Heart left ventricle (tissue), 16 donors: ENCODE results near the gene NUDT4. TPM values are rescaled to one million over a fixed set of nuclear protein-coding genes. Genes with fewer than 3 reads are reported as not detected.

ENCODE experiments used
- ATAC-seq, 4 donors: fragments of 200-7000 bp; cut with Tn5 transposase; one replicate each; pipeline ENCODE4 v1.9.1; 2020 to 2022; ENCODE audit warnings: moderate library complexity in 4 of 4, mild to moderate bottlenecking in 3 of 4, moderate number of reproducible peaks in 1 of 4
- DNase-seq, 5 donors: peaks; one replicate each; pipeline ENCODE4 v3.0.0-alpha.2; 2020
- H3K27ac ChIP-seq, 12 donors: fragments of 200-600 bp; sonication (generic) in 4 of 12; one replicate each; pipeline versions ENCODE4 v1.5.0 to v1.8.0; 2016 to 2022; ENCODE audit warnings: mild to moderate bottlenecking in 2 of 12
- H3K27me3 ChIP-seq, 9 donors: fragments of 200-600 bp; sonication (generic) in 2 of 9; one replicate each; pipeline versions ENCODE4 v1.5.1 to v1.8.0; 2016 to 2022; ENCODE audit warnings: mild to moderate bottlenecking in 3 of 9
- H3K36me3 ChIP-seq, 9 donors: fragments of 200-600 bp; sonication (generic) in 2 of 9; one replicate each; pipeline versions ENCODE4 v1.5.0 to v1.8.0; 2018 to 2022; ENCODE audit warnings: mild to moderate bottlenecking in 2 of 9
- H3K4me1 ChIP-seq, 12 donors: fragments of 200-600 bp; sonication (generic) in 4 of 12; one replicate each; pipeline versions ENCODE4 v1.5.0 to v1.8.0; 2016 to 2022; ENCODE audit warnings: mild to moderate bottlenecking in 3 of 12
- H3K4me3 ChIP-seq, 12 donors: fragments of 200-600 bp; sonication (generic) in 4 of 12; one replicate each; pipeline versions ENCODE4 v1.5.0 to v1.8.0; 2017 to 2022; ENCODE audit warnings: mild to moderate bottlenecking in 9 of 12, moderate library complexity in 4 of 12
- H3K9me3 ChIP-seq, 12 donors: fragments of 200-600 bp; sonication (generic) in 4 of 12; one replicate each; pipeline versions ENCODE4 v1.5.0 to v1.8.0; 2016 to 2022; ENCODE audit warnings: mild to moderate bottlenecking in 1 of 12
- CTCF ChIP-seq, 12 donors: fragments of 200-600 bp; sonication (generic) in 4 of 12; IDR thresholded peaks; one replicate each; pipeline versions ENCODE4 v1.5.0 to v1.8.0; 2018 to 2022; ENCODE audit warnings: antibody characterized with exemption in 12 of 12, mild to moderate bottlenecking in 5 of 12
- POLR2A ChIP-seq, 2 donors: fragments of 450-650 bp; IDR thresholded peaks; one replicate each; pipeline ENCODE4 v1.6.1; 2017; ENCODE audit warnings: antibody characterized with exemption in 2 of 2, mild to moderate bottlenecking in 2 of 2, moderate library complexity in 2 of 2
- WGBS, 4 donors: extraction: QIAGEN DNeasy Blood & Tissue Kit in 2 of 4; methylation state at CpG; one replicate each; pipeline versions ENCODE4 v1.1.5 to v1.1.7; 2013 to 2018; 5-methylcytosine and 5-hydroxymethylcytosine counted together
- intact Hi-C, 10 donors: fragments of 100-400 bp; cut with DNase I; formaldehyde crosslinking; loops; one replicate each; pipeline versions ENCODE4 v1.11.1 to v1.14.2; 2022
- polyA plus RNA-seq, 2 donors: library from polyadenylated mRNA; stranded (reverse); fragments of 200-250 nt; gene quantifications; one replicate each; pipeline ENCODE4 v1.2.3, GENCODE V29; 2013
- total RNA-seq, 9 donors: library from RNA; depleted of rRNA in 2 of 9; stranded (reverse); fragments of >200 nt in 2 of 9; fragmentation: NEBNext Ultra II Directional in 3 of 9; extraction: Animal tissue kit (Norgen Biotek cat#: 25700) in 3 of 9; gene quantifications; one replicate each; pipeline versions ENCODE4 v1.1.0 to v1.2.4, GENCODE V29; 2016 to 2023
- donor health status: ischemic (EF 13 %, LVEDD 7.1; RV severe dilation, severe dysfunction).
- donor health status: healthy with polysubstance abuse.
- donor health status: DM: no; HTN: yes; CAD: no.
- donor health status: DM: no; HTN: no; CAD: no.
- donor health status: ischemic (EF 25% LVEDD 6.9; RV normal size, moderate dysfunction).
- donor health status: ischemic (EF 25% LVEDD 5.7; RV mildly dilated, moderate dysfunction).
- donor health status: healthy.
- donor health status: DM: yes; HTN: yes; CAD: no.
- donor health status: ischemic (EF 35%, LVEDD 5.7; RV mildly dilated, moderate dysfunction).
- donor health status: nonischemic (EF 11% LVEDD 7.7; RV severe dilation, severe dysfunction).
- donor health status: DM: yes; HTN: yes; CAD: no.
- donor health status: PGD.
- donor health status: ischemic (EF 29% LVEDD 5.4; RV normal size, mild dysfunction).
- donor health status: nonischemic (EF 23%, LVEDD 6.1; RV moderate dilation, normal function).

Gene NUDT4
- total and polyA plus RNA-seq, 11 donors: 59.9 to 667 (median 242) TPM

DNA sequence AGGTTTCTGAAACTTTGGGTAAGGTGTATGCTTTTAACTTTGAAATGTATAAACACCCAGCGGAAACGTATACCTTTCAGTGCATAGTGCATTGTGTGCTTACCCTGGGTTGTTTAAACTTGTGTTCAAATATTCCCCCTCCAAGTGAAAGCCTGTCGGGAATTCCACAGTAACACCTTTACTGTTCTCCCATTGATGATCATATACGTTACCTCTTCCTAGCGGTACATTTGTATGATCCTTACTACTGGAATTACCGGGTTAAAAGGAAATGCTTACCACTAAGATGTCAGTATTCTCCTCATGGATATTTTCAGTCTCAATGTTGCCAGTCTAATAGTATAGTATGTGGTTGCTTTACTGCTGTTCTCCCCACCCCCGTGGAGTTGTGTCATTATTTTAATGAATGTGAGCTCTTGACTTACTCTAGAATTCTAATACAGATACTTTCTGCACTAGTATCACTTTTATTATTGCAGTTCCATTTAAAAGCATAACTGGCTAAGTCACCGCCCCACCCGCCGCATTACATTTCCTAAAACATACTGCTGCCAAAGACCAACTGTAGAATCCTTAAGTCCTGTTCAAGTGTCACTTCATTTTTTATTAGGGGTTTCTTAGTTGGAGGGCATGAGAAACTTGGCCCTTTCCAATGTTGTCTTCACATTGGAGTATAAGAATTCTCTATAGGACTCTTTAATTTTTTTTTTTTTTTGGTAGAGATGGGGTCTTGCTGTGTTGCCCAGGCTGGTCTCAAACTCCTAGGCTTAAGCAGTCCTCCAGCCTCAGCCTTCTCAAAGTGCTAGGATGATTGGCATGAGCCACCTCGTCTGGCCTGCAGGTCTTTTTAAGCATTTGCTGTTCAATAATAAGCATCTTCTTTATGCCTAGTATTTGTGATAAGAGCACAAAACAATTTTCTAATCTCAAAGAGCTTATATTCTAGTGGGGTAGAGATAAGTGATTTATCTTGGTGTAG is 24.9 kb downstream of the NUDT4 start:
- intact Hi-C loops: no loop called here
- DNase-seq: no peak
- Histone ChIP-seq H3K9me3 (no peaks in the 10 kb centered on the region), H3K4me3 (no peak overlapping the region), H3K36me3 (peaks cover 0 to 53% (median 39%) of the 10 kb centered on the region in 9 donors), H3K27ac (no peak overlapping the region), H3K4me1 (peaks cover 0 to 15% (median 0%) of the 10 kb centered on the region in 12 donors), H3K27me3 (no peaks in the 10 kb centered on the region)
- no peak for ATAC-seq
- TF ChIP-seq POLR2A (IDR thresholded peaks at IDR 0.05): no peak
- no peak for TF ChIP-seq CTCF (IDR thresholded peaks at IDR 0.05)
- WGBS, 4 donors: 85 to 92% (median 88%) methylated on average over 11 of the region's 11 CpGs

GRCh38 chr12:93403988-93404803 is 26.5 kb downstream of the NUDT4 start:
- Histone ChIP-seq H3K4me1 (peaks cover 0 to 15% (median 0%) of the 10 kb centered on the region in 12 donors), H3K4me3 (no peak overlapping the region), H3K36me3 (peaks cover 0 to 45% (median 32%) of the 10 kb centered on the region in 9 donors), H3K27ac (peak overlapping the region in 1 of 12 donors; percentile 30), H3K9me3 (no peaks in the 10 kb centered on the region), H3K27me3 (no peaks in the 10 kb centered on the region)
- intact Hi-C loops: no loop called here
- peak in 2 of 4 donors; percentile 27 to 33 for ATAC-seq
- no peak for TF ChIP-seq POLR2A (IDR thresholded peaks at IDR 0.05)
- TF ChIP-seq CTCF (IDR thresholded peaks at IDR 0.05): no peak
- no peak for DNase-seq
- WGBS, 4 donors: 81 to 86% (median 84%) methylated on average over 7 of the region's 7 CpGs

GRCh38 chr12:93404961-93405849 is 27.5 kb downstream of the NUDT4 start:
- Histone ChIP-seq H3K4me1 (peaks cover 0 to 20% (median 0%) of the 10 kb centered on the region in 12 donors), H3K36me3 (peaks cover 0 to 55% (median 41%) of the 10 kb centered on the region in 9 donors), H3K9me3 (no peaks in the 10 kb centered on the region), H3K27me3 (no peaks in the 10 kb centered on the region), H3K4me3 (no peak overlapping the region), H3K27ac (peak overlapping the region in 2 of 12 donors; percentile 4 to 5)
- WGBS, 4 donors: 83 to 87% (median 86%) methylated on average over 6 of the region's 6 CpGs
- ATAC-seq (peak in 2 of 4 donors; percentile 10 to 29), DNase-seq (no peak)
- no peak for TF ChIP-seq CTCF (IDR thresholded peaks at IDR 0.05)
- no peak for TF ChIP-seq POLR2A (IDR thresholded peaks at IDR 0.05)
- intact Hi-C loops: no loop called here
